Measurements from ENCODE around the gene PBX4.

- TF ChIP-seq CTCF (IDR thresholded peaks at IDR 0.05): no peak
- no peak for TF ChIP-seq POLR2A (IDR thresholded peaks at IDR 0.05)
Observed at GRCh38 chr19:19543101-19543500, 75.4 kb downstream of the PBX4 start.

All from heart left ventricle (tissue), 13 donors.